HT-29 (cell line): ENCODE results near the gene RAB27A. TPM values are rescaled to one million over a fixed set of nuclear protein-coding genes. Genes with fewer than 3 reads are reported as not detected.
"Not testable (repeated sequence)": the region's sequence is repeated elsewhere in the genome, so short reads cannot be mapped to it uniquely, and the experiment has no call there.

Experiments used
- DNase-seq: peaks from one replicate; pipeline ENCODE4 v3.0.0-alpha.2; 2015; ENCODE audit warnings: low spot score
- total RNA-seq: library from RNA; depleted of rRNA; stranded (reverse); fragments of >200 nt; shearing (Covaris generic); gene quantifications from 2 replicates; pipeline ENCODE4 v1.2.3, GENCODE V29; 2014

Gene RAB27A
- total RNA-seq, 1 experiment from 2014 or later, result 1.4 TPM

DNA sequence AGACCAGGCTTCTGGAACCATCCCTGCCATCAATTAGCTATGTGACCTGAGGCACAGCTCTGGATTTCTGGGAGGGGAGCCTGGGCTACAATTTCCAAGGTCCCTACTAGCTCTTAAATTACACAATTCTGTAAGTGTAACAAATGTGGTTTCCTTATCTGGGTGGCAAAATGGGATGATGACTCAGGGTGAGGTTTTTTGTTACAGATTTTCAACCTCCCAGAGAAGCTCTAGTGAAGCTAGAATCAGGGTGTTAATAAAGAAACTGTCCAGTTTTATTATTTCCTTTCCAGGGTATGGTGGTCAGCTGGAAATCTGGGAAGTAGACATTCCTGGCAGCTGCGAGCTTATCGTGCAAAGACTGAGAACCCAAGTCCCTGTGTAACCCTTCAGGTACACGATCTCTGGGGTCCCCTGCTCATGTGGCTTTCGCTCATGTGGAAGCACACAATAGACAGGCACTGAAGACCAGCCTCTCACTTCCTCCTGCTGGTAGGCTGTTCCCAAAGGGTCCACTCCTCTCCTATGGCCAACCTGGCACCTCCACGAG is 7.3 kb downstream of the RAB27A start:
- no peak for DNase-seq

DNA sequence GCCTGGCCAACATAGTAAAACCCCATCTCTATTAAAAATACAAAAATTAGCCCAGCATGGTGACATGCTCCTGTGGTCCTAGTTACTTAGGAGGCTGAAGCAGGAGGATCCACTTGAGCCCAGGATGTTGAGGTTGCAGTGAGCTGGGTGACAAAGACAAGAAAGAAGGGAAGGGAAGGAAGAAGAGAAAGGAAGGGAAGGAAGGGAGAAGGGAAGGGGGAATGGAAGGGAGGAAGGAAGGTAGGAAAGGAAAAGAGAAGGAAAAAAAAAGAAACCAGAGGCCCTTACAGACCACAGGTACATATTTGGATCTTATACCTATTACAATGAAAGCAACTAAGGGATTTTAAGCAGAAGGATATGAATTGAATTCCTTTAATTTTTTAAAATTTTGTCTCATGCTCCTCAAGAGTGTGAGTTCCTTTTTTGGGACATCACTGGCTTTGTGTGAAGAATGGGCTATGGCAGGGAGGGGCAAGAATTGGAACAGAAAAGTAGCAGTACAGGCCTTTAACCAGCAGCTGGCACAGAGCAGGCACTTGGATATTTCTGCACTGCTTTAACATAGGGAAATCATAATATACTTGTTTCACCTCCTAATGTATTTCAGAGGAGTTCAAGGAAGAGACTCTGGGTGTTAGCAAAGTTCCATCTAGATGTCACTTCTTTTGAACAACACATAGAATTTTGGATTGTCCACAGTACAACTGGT is 7.9 kb downstream of the RAB27A start:
- DNase-seq, result no peak

DNA sequence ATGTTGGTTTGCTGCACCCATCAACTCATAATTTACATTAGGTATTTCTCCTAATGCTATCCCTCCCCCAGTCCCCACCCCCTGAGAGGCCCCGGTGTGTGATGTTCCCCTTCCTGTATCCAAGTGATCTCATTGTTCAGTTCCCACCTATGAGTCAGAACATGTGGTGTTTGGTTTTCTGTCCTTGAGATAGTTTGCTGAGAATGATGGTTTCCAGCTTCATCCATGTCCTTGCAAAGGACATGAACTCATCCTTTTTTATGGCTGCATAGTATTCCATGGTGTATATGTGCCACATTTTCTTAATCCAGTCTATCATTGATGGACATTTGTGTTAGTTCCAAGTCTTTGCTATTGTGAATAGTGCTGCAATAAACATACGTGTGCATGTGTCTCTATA is 9.0 kb downstream of the RAB27A start:
- DNase-seq, result not testable (repeated sequence)

DNA sequence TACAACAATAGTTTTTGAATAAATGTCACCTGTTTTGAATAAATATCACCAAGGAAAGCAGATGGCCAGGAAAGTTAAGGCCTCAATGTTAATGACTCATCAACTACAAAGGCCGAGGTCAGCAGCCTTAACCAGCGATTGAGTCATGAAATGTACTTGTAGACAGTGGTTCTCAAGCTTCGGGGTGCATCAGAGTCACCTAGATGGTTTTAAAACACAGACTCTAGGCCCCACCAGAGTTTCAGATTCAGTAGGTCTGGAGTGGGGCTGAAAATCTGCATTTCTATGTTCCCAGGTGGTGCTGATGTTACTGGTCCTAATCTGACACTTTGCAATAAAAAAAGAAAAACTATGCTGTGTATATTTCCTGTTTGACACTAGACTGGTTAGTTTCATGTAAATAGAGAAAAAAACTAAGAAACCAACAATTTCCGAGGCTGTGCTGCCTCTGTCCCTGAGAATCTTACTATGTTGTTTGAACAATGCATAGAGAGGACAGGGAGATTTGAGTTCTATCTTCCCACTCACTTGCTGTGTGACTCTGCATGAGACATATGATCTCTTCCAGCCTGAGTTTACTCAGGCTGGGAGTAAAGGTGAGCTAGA is 9.8 kb downstream of the RAB27A start:
- DNase-seq, result peak; percentile 60

DNA sequence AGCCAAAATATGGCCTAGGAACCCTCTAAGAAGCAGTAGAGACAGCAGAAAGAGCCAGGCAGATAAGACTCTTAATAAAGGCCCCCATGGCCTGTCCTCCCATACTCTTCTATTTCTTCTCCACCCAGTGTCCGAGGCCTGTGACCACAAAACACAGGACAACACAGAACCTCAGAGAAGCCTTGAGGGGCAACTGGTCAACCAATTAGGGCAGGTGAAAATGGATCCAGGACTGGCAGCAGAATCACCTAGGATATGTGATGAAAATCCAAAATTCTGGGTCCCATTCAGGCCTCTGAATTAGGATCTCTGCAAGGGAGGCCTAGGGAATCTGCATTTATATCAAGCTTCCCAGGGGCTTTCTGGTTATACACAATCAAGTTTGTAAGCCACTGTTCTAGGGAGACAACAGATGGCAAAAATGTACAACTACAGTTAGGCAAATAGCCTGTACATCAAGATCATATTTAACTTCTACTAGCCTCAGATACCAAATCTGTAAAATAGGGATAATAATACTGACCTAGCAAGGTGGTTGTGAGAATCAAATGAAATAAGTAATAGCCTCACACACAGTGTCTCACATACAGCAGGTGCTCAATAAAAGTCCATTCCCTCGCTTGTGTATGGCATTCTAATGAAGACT is 10.4 kb downstream of the RAB27A start:
- DNase-seq, result no peak

DNA sequence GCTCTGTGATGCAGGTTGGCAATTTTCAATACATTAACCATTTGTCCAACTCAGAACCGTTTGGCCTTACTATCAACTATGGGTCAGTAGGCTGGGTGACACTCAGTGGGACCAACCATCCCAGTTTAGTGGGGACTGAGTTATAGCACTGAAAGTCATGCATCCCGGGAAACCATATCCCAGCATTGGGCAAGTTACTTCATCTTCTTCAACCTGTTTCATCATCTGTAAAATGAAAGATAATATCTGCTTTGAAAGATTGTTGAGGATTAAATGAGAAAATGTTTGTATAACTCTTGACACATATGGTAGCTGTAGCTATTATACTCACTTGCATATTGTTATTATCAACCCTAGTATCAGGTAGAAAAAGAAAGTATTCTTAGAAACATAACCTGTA is 11.9 kb downstream of the RAB27A start:
- no peak for DNase-seq

DNA sequence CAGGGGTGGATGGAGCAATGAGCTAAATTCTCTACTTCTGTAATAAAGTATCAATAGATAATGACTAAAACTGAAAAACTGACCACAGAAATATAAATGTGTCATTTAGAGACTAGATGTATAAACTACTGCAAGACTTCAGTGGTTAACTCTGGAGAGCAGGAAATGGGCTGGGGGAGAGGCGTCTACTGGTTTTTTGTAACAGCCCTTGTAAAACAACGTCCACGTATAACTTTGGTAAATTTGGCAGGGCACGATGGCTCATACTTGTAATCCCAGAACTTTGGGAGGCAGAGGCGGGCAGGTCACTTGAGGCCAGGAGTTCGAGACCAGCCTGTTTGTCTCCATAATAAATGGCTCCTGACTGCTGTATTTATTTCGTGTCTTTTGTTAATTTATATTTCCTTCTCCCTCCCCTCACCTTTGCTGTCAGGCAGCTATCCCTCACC is 12.5 kb downstream of the RAB27A start:
- DNase-seq, result no peak

DNA sequence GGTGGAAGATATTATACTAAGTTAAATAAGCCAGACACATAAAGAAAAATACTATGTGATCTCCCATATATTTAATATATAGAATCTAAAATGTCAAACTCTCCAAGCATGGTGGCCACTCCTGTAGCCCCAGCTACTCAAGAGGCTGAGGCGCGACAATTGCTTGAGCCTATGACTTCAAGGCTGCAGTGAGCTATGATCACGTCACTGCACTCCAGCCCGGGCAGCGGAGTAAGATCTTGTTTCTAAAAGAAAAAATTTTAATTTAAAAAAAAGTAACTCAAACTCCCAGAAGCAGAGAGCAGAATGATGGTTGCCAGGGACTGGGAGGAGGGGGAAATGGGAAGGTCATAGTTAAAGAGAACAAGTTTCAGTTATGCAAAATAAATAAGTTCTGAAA is 13.3 kb downstream of the RAB27A start:
- DNase-seq, result no peak

DNA sequence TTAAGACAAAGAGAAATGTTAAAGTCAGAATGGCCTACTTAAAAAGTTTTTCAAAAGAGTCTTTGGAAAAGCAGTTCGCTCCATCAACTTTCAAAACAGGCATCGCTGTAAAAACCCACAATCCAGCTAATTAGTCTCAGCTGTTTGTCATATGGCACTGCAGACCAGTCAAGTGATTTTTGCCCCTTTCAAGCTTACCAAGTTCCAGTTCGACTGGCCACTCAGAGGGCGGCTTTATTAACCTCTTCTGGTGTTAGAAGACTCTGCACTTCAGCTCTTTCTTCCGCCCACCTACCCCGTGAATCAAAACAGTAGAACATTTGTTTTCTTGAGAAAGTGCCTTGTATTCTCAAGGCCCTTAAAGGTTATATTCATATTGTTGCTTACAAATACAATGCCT is 19.3 kb downstream of the RAB27A start:
- DNase-seq, result no peak

DNA sequence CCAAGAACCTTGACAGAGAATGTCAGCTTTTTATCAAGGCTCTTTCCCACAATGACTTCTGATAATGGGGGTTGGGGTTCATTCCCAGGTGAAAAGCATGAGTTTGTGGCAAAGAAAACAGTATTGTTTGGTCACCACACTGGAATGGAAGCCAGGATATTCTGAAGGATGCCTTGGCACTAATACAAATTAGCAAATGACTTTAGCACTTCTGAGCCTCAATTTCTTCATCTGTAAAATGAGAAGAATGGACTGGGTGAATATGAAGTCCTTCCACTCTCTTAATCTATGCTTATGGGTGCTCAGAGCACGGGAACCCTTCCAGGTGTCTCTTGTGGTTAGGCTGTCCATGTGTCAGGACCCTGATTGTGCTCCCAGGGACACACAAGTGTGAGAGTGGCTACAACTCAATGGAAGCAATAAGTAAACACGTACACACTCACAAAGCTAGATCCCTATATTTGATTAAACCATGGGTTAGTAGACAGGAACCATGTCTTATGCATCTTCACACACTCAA is 21.4 kb downstream of the RAB27A start:
- DNase-seq, result no peak

DNA sequence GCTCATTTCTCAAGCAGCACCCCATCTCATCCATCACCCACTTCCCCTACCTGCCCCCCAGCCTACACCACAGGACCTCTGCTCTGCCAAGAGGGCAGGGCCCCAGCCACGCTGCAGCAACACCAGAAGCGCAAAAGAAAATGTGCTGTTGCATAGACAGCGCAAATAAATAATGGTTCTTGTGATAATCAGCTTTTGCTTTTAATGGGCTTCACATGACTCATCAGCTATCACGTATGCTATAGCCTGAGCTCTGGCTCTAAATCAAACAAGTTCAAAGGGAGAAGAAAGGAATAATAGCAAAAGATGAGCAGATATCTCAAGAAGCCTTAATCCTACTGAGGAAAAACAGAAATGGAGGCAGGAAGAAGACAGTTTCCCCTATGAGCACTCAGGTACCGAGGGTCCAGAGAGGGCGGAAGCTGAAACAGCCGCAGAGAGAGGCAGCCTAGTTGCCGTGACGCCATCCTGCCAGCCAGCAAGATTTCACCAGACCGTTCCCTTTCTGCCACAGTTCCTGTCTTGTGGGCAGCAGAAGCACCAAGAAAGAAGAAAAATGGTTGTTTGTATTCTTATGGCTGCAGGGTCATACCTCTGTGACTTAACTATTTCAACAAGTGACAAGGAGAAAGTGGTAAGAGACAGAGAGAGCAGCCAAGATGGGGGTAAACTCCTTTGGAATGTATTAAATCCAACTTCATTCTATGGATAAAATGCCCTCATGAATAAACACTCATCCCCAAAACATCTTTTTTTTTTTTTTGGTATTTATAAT is 22.0 kb downstream of the RAB27A start:
- DNase-seq, result no peak

DNA sequence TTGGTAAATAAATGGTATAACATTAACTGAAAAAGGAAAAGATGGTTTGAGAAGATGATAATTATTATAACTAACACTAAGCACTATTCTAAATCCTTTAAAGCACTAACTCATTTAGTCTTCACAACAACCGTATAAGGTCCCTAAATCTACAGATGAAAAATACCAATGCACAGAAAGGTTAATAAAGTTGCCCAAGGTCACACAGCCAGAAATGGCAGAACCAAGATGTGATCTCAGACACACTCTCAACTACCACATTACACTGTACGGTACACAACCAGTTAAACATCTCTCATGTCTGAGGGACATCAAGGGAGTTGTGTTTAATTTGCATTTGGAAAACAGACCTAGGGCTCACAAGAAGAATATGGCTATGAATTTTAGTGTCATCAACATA is 23.1 kb downstream of the RAB27A start:
- no peak for DNase-seq

DNA sequence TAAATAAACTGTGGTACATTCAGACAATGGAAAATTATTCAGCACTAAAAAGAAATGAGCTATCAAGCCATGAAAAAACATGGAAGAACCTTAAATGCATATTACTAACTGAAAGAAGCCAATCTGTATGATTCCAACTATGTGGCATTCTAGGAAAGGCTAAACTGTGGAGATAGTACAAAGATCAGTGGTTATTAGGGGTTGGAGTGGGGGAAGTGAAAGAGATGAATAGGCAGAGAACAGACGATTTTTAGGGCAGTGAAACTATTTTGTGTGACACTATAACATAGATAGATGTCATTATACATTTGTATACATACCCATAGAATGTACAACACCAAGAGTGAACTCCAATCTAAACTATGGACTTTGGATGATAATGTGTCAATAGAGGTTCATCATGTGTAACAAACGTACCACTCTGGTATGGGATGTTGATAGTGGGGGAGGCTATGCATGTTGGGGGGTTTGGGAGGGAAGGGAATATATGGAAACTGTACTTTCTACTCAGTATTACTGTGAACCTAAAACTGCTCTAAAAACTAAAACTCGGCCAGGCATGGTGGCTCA is 29.0 kb downstream of the RAB27A start:
- no peak for DNase-seq

DNA sequence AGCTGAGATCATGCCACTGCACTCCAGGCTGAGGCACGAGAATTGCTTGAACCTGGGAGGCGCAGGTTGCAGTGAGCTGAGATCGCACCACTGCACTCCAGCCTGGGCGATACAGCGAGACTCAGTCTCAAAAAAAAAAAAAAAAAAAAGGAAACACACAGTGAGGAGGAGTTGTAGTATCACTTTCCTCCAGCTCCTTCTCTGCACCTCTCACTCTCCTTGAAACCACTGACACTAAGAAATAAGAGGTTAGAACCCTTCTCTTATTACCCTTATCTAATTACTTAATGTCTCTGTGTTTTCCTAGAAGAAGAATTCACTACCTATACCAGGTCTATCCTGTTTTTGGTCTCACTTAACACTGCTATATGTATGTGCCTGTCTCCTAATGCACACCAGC is 31.7 kb downstream of the RAB27A start:
- DNase-seq, result no peak

DNA sequence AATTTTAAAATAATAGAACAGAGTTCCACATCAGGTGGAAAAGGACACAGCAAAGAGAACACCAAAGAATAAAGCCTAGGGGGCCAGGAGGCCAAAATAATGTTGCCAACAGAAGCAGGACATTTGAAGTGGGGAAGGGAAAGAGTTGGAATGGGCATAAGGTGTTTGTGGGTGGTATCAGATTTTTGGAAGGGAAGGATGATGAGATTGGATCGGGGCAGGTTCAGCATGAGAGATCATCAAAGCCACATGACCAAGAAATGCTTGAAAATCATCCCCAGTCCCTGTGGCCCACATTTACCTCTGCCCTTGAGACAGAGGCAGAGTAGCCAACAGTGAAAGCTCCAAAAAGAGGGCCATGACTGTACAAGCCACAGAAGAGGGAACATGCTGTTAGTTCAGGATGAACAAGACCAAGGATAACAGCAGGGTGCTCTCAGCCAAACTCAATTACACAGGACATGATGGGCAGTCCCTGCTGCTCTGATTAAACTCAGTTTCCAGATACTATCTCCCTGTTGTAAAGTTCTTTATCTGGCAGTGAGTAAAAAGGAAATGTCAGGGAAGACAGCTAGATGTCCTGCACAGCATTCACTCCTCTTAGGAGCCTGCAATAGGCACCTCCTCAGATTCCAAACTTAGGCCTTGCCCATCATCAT is 32.5 kb downstream of the RAB27A start:
- DNase-seq, result no peak

DNA sequence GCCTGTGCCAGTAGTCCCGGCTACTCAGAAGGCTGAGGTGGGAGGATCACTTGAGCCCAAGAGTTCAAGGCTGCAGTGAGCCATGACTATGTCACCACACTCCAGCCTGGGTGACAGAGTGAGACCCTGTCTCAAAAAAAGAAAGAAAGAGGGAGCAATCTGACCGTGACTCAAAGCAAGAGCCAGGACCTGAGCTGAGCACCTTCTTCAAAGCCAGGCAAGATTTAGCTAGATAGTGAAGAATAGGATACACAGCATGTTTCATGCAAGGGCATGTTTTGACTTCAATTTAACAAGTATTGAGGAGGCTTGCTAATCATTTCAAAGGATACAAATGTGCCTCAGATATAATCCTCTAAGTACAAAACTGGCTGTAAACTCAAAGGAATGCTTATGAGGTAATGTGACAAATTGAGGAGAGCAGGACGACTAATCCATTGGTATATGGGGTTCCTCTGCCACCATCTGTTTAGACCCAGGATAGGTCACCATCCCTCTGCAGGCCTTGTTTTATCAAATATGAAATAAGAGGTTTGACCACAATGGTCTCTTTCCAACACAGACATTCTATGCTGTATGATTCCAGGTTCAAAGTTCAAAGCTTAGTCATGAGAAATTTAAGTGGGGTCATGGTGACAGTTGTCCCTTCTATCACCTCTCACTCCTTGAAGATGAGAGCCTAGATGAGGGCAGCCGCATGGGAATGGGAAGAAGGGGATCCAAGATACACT is 33.2 kb downstream of the RAB27A start:
- no peak for DNase-seq

DNA sequence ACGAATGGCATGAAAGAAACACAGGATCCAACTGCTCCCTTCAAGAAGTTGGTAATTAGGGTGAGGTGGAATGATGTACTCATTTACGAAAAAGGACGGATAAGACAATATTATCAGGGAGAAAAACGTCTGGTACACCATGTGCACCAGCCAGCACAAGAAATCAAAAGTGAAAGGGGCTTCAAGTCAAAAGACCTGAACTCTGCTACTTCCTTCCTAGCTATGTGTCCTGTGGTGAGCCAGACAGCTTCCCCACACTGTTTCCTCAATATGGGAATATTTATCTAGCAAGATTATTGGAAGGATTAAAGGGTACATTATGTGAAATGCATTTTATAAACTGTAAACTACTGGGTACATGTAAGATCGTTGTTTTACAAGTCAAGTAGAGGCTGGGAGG is 33.9 kb downstream of the RAB27A start:
- no peak for DNase-seq

DNA sequence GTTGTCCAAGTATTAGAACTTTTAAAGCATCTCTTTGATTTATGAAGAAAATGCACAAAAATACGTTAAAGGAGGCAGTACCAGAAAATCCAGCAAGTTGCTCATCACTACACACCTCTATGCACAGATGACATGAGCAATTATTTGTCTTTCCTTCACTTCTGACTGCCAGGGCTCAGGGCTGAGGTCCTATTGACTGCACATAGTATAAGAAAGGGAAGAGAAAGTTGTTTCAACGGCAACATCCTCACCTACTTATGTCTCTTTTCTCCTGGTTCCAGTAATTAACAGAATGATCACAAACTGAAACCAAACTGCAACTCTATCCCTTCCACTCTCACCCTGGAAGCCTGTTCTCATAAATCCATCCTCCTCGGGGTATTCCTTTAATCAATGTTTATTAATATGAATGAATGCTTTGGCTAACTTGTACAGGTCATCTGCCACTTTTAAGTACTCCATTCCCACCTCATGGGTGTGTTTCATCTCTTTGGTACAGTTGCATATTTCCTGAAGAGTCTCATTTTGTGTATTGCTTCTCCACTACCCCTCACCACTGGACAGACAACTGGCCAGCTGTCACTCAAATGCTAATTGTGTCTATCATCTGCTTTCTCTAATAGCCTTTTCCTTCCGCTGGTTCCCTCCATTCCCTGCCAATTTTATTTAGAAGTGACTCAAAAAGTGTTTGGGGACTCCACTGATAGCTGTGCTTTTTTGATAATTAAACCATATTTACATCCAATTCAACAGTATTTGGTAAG is 34.5 kb downstream of the RAB27A start:
- DNase-seq, result no peak

DNA sequence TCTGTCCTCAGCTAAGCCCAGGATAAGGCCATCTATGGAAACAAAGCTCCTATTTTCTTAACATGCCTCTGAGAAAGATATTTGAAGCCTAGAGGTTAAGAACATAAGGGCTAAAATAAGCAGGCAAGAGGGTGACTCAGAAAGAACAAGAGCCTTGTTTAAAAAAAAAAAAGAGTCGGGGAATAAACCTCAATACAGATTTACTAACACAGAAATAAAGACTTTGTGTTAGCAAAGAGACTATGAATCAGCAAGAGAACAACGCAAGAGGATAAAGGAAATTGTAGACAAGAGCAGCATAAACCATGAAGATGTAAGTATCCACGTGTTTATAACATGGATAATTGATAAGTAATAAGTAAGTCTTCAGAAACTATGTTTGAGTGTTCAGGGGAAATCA is 36.0 kb downstream of the RAB27A start:
- DNase-seq, result no peak
